ENCODE measurements around the gene DSCAM.

- TF ChIP-seq, protein P1, sequence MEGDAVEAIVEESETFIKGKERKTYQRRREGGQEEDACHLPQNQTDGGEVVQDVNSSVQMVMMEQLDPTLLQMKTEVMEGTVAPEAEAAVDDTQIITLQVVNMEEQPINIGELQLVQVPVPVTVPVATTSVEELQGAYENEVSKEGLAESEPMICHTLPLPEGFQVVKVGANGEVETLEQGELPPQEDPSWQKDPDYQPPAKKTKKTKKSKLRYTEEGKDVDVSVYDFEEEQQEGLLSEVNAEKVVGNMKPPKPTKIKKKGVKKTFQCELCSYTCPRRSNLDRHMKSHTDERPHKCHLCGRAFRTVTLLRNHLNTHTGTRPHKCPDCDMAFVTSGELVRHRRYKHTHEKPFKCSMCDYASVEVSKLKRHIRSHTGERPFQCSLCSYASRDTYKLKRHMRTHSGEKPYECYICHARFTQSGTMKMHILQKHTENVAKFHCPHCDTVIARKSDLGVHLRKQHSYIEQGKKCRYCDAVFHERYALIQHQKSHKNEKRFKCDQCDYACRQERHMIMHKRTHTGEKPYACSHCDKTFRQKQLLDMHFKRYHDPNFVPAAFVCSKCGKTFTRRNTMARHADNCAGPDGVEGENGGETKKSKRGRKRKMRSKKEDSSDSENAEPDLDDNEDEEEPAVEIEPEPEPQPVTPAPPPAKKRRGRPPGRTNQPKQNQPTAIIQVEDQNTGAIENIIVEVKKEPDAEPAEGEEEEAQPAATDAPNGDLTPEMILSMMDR (IDR thresholded peaks at IDR 0.05): no peak
- TF ChIP-seq, protein P2, sequence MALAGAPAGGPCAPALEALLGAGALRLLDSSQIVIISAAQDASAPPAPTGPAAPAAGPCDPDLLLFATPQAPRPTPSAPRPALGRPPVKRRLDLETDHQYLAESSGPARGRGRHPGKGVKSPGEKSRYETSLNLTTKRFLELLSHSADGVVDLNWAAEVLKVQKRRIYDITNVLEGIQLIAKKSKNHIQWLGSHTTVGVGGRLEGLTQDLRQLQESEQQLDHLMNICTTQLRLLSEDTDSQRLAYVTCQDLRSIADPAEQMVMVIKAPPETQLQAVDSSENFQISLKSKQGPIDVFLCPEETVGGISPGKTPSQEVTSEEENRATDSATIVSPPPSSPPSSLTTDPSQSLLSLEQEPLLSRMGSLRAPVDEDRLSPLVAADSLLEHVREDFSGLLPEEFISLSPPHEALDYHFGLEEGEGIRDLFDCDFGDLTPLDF (CRISPR knock-in tag; IDR thresholded peaks at IDR 0.05): no peak
- TF ChIP-seq USF2 (CRISPR knock-in tag; IDR thresholded peaks at IDR 0.05) (no peak), ELF4 (CRISPR knock-in tag; IDR thresholded peaks at IDR 0.05; ENCODE audit: low read depth) (no peak), ZNF425 (CRISPR knock-in tag; conservative IDR thresholded peaks at IDR 0.05) (no peak), ZNF263 (CRISPR knock-in tag; IDR thresholded peaks at IDR 0.05; ENCODE audit: low read depth) (no peak), TP53 (CRISPR knock-in tag; IDR thresholded peaks at IDR 0.05) (no peak), NFE2L1 (CRISPR knock-in tag; IDR thresholded peaks at IDR 0.05) (no peak), JAZF1 (CRISPR knock-in tag; IDR thresholded peaks at IDR 0.05) (no peak), MAX (CRISPR knock-in tag; IDR thresholded peaks at IDR 0.05) (no peak), SMAD4 (CRISPR knock-in tag; IDR thresholded peaks at IDR 0.05) (no peak), IRF1 (CRISPR knock-in tag; IDR thresholded peaks at IDR 0.05) (no peak), CREB1 (CRISPR knock-in tag; IDR thresholded peaks at IDR 0.05) (no peak), ZNF671 (CRISPR knock-in tag; IDR thresholded peaks at IDR 0.05) (no peak)
Measured at GRCh38 chr21:40155563-40155962, 691.4 kb downstream of the DSCAM start.
